SU-DHL-6 (cell line): ENCODE measurements around the gene PITPNM3.

Experiments used
- H2AFZ ChIP-seq: fragments of 200-600 bp; sonication (generic); 2 replicates; pipeline ENCODE4 v1.6.1; 2014; ENCODE audit warnings: low read depth, mild to moderate bottlenecking, moderate library complexity, mixed read lengths, antibody characterized with exemption, low read length; ENCODE audit not compliant: severe bottlenecking
- H3F3A ChIP-seq: fragments of 200-600 bp; shearing (Covaris generic); 2 replicates; pipeline ENCODE4 v1.6.0; 2016; ENCODE audit warnings: antibody characterized with exemption, mild to moderate bottlenecking; ENCODE audit not compliant: insufficient read depth
- H3K27ac ChIP-seq: fragments of 200-600 bp; sonication (generic); 2 replicates; pipeline ENCODE4 v1.5.1; 2016; ENCODE audit warnings: low read depth, mild to moderate bottlenecking, low read length, moderate library complexity, mixed read lengths
- H3K27me3 ChIP-seq: fragments of 200-600 bp; sonication (generic), shearing (Covaris generic); 2 replicates; pipeline ENCODE4 v1.6.0; 2014; ENCODE audit warnings: mild to moderate bottlenecking, low read length
- H3K36me3 ChIP-seq: fragments of 200-600 bp; sonication (generic); 2 replicates; pipeline ENCODE4 v1.6.1; 2014; ENCODE audit warnings: mild to moderate bottlenecking, low read length, mixed read lengths
- H3K4me2 ChIP-seq: fragments of 300-600, 200-600 bp; shearing (Covaris generic), sonication (generic); 2 replicates; pipeline ENCODE4 v1.6.0; 2014; ENCODE audit warnings: low read length, low read depth, mild to moderate bottlenecking; ENCODE audit not compliant: poor library complexity, severe bottlenecking
- H3K4me3 ChIP-seq: fragments of 200-600 bp; sonication (generic); 2 replicates; pipeline ENCODE4 v1.5.1; 2014; ENCODE audit warnings: antibody characterized with exemption, low read length, mild to moderate bottlenecking, mixed read lengths; ENCODE audit not compliant: insufficient read depth, poor library complexity, severe bottlenecking
- H3K79me2 ChIP-seq: fragments of 200-600 bp; sonication (generic); 2 replicates; pipeline ENCODE4 v1.6.1; 2014; ENCODE audit warnings: mild to moderate bottlenecking, low read length, moderate library complexity; ENCODE audit not compliant: insufficient read depth
- H3K9ac ChIP-seq: fragments of 200-600 bp; sonication (generic); 2 replicates; pipeline ENCODE4 v1.7.0; 2014; ENCODE audit warnings: mild to moderate bottlenecking, low read length
- H3K9me2 ChIP-seq: fragments of 200-600 bp; sonication (generic); replicated peaks from 2 replicates; pipeline ENCODE4 v1.6.1; 2014; ENCODE audit warnings: low read length; ENCODE audit not compliant: insufficient read depth
- H3K9me3 ChIP-seq: fragments of 200-600 bp; sonication (generic); 2 replicates; pipeline ENCODE4 v1.6.1; 2014; ENCODE audit warnings: low read length, mixed read lengths; ENCODE audit not compliant: insufficient read depth
- H4K20me1 ChIP-seq: fragments of 200-600 bp; sonication (generic); 2 replicates; pipeline ENCODE4 v1.6.1; 2014; ENCODE audit warnings: low read depth, mild to moderate bottlenecking, antibody characterized with exemption, low read length, moderate library complexity, mixed read lengths
- CTCF ChIP-seq: fragments of 200-600 bp; sonication (generic); IDR thresholded peaks from one replicate; pipeline ENCODE4 v1.5.1; 2017; ENCODE audit warnings: antibody characterized with exemption, mild to moderate bottlenecking, low read length, moderate library complexity; ENCODE audit not compliant: insufficient read depth, poor library complexity, severe bottlenecking
- EZH2phosphoT487 ChIP-seq: fragments of 200-600 bp; sonication (generic), shearing (Covaris generic); conservative IDR thresholded peaks from 2 replicates; pipeline ENCODE4 v1.6.1; 2018; ENCODE audit warnings: mild to moderate bottlenecking, antibody characterized with exemption, low read length, moderate library complexity, mixed read lengths

PITPNM3 gene

DNA sequence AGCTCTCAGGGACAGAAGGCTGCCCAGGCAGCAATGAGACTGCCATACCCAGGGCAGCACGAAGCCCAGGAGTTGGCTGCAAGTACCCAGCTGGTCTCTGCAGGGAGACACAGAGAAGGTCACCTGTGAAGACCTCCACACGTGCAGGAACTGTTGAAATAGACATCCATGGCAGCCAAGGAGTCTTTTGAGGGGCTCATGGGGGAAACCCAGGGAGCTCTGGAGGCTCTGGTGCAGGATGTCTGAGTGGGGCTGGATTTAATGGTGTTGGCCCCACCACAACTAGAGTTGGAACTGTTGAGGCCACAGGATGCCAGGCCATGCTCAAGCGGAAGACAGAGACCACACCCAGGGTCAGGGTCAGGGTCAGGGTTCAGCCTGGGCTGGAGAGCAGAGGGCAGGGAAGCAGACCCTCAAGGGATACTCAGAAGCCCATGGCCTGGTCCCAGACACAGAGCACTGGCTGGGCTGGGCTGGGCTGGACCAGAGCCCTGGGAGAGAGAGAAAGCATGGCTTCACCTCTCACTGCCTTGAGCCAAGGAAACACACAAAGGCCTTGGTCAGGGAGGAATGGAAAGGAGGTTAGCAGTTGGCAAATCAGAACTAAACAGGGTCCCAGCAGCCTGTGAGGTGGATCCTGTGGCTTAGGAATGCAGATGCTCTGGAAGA, 21.4 kb downstream of the PITPNM3 start:
- Histone ChIP-seq H3K27me3 (no peaks in the 10 kb centered on the region), H3K79me2 (no peaks in the 10 kb centered on the region), H3K9ac (no peak overlapping the region), H3K4me3 (no peak overlapping the region), H3F3A (no peaks in the 10 kb centered on the region), H3K27ac (no peak overlapping the region), H3K36me3 (no peaks in the 10 kb centered on the region), H3K4me2 (no peak overlapping the region), H3K9me3 (no peaks in the 10 kb centered on the region), H2AFZ (no peak overlapping the region), H3K9me2 (no peaks in the 10 kb centered on the region), H4K20me1 (no peaks in the 10 kb centered on the region)
- TF ChIP-seq EZH2phosphoT487 (no peak), CTCF (no peak)

DNA sequence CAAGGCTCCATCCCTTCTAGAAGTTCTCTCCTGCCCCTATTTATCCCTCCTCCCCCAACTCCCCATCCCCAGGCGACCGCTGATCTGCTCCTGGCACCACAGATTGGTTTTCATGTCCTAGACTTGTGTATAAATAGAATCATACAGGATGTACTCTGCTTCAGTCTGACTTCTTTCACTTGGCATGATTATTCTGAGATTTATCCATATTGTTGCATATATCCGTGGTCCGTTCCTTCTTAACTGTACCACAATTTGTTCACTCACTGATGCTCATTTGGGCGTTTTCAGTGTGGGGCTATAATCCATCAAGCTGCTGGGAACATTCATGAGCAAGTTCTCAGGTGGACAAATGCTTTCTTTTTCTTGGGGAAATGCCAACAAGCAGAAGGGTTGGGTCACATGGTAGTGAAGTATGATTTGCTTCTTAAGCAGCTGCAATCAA, 23.9 kb downstream of the PITPNM3 start:
- TF ChIP-seq EZH2phosphoT487, result no peak
- TF ChIP-seq CTCF, result no peak
- H3K27me3 ChIP-seq, result no peaks in the 10 kb centered on the region
- no peaks in the 10 kb centered on the region for H3F3A ChIP-seq
- no peaks in the 10 kb centered on the region for H4K20me1 ChIP-seq
- H3K9me3 ChIP-seq, result no peaks in the 10 kb centered on the region
- no peaks in the 10 kb centered on the region for H3K79me2 ChIP-seq
- no peak overlapping the region for H3K4me2 ChIP-seq
- H3K27ac ChIP-seq, result no peak overlapping the region
- no peaks in the 10 kb centered on the region for H3K36me3 ChIP-seq
- H3K4me3 ChIP-seq, result no peak overlapping the region
- no peaks in the 10 kb centered on the region for H3K9me2 ChIP-seq
- H2AFZ ChIP-seq, result no peak overlapping the region
- H3K9ac ChIP-seq, result no peak overlapping the region

- no peaks in the 10 kb centered on the region for H3K9me2 ChIP-seq
- H3K9me3 ChIP-seq, result no peaks in the 10 kb centered on the region
- no peaks in the 10 kb centered on the region for H3K79me2 ChIP-seq
- no peak overlapping the region for H2AFZ ChIP-seq
- H3K4me2 ChIP-seq, result no peak overlapping the region
- no peaks in the 10 kb centered on the region for H4K20me1 ChIP-seq
- TF ChIP-seq EZH2phosphoT487 (no peak), CTCF (no peak)
- H3F3A ChIP-seq, result no peaks in the 10 kb centered on the region
- H3K36me3 ChIP-seq, result no peaks in the 10 kb centered on the region
- no peak overlapping the region for H3K27ac ChIP-seq
- no peaks in the 10 kb centered on the region for H3K27me3 ChIP-seq
- H3K4me3 ChIP-seq, result no peak overlapping the region
- no peak overlapping the region for H3K9ac ChIP-seq
These were observed 24.8 kb downstream of the PITPNM3 start for GRCh38 chr17:6531575-6531974.
